PC-3 (cell line): ENCODE data around the gene CUL4A.
A peak's percentile ranks its signal among the peaks of the same experiment; 100 is the strongest.

Experiments
- CTCF ChIP-seq: fragments of 300-600 bp; sonication (generic); conservative IDR thresholded peaks from 2 replicates; pipeline ENCODE4 v1.5.1; 2017; ENCODE audit warnings: antibody characterized with exemption, low read depth, mild to moderate bottlenecking, low read length
- EZH2 ChIP-seq: fragments of 300-600 bp; sonication (generic); IDR thresholded peaks from one replicate; pipeline ENCODE4 v1.6.1; 2017; ENCODE audit warnings: antibody characterized with exemption, mild to moderate bottlenecking, low read length; ENCODE audit not compliant: unreplicated experiment
- EZH2phosphoT487 ChIP-seq: fragments of 300-600 bp; sonication (generic); IDR thresholded peaks from 2 replicates; pipeline ENCODE4 v1.6.1; 2018; ENCODE audit warnings: mild to moderate bottlenecking, antibody characterized with exemption, low read length, borderline replicate concordance

- TF ChIP-seq CTCF = peak; percentile 63
- no peak for TF ChIP-seq EZH2phosphoT487
- TF ChIP-seq EZH2 = no peak
Observed at GRCh38 chr13:113275387-113275786, 66.0 kb downstream of the CUL4A start.
